Keratinocyte (primary cell): Measurements from ENCODE around the gene PTCHD4.

Experiments used
- CTCF ChIP-seq, 3 experiments: IDR thresholded peaks in 1 of 3; conservative IDR thresholded peaks in 1 of 3; optimal IDR thresholded peaks in 1 of 3; 2 replicates in 2 of 3; 3 replicates in 1 of 3; pipeline versions ENCODE3 to v1.5.1; 2011; ENCODE audit warnings: low read length in 3 of 3, mild to moderate bottlenecking in 3 of 3, moderate library complexity in 2 of 3, control low read depth in 1 of 3, inconsistent platforms in 1 of 3; ENCODE audit not compliant: insufficient read depth in 2 of 3; ENCODE audit errors: extremely low read depth in 1 of 3
- EZH2 ChIP-seq: IDR thresholded peaks from one replicate; pipeline ENCODE4 v1.6.1; 2012; ENCODE audit warnings: inconsistent platforms, mild to moderate bottlenecking, low read length, moderate library complexity

GRCh38 chr6:48068278-48069251, 42.4 kb downstream of the PTCHD4 start:
- TF ChIP-seq EZH2 (peak; percentile 30), CTCF (optimal IDR thresholded peaks at IDR 0.05 in 1 of 3, IDR thresholded peaks at IDR 0.05 in 1 of 3, conservative IDR thresholded peaks at IDR 0.05 in 1 of 3; ENCODE audit: extremely low read depth in 1 of 3, insufficient read depth in 2 of 3, low read length in 3 of 3) (no peak)
